ENCODE data around the gene YARS1. TPM values are rescaled to one million over a fixed set of nuclear protein-coding genes. Genes with fewer than 3 reads are reported as not detected.
"Not testable (repeated sequence)": the region's sequence is repeated elsewhere in the genome, so short reads cannot be mapped to it uniquely, and the experiment has no call there.

Gene YARS1
- total and polyA plus RNA-seq, 2 experiments from 2014 or later: 134 to 182 TPM

DNA sequence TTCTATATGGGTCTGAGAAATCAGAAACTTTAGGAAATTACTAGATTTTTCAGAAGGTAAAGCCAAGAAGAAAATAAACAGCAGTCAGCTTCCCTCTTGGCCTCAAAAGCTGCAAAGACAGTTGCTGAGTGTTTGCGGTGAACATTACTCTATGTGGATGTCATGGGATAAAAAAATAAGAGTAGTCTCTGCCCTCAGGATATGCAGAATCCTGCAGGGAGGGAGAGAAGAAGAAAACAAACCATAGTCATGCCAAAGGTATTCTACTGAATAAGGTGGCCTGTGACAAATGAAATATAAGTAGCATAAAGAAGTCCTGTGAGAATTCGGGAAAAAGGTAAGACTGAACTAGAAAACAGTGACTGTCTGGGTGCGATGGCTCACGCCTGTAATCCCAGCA lies 19.0 kb downstream of the YARS1 start (continued):
- TF ChIP-seq, protein P1, sequence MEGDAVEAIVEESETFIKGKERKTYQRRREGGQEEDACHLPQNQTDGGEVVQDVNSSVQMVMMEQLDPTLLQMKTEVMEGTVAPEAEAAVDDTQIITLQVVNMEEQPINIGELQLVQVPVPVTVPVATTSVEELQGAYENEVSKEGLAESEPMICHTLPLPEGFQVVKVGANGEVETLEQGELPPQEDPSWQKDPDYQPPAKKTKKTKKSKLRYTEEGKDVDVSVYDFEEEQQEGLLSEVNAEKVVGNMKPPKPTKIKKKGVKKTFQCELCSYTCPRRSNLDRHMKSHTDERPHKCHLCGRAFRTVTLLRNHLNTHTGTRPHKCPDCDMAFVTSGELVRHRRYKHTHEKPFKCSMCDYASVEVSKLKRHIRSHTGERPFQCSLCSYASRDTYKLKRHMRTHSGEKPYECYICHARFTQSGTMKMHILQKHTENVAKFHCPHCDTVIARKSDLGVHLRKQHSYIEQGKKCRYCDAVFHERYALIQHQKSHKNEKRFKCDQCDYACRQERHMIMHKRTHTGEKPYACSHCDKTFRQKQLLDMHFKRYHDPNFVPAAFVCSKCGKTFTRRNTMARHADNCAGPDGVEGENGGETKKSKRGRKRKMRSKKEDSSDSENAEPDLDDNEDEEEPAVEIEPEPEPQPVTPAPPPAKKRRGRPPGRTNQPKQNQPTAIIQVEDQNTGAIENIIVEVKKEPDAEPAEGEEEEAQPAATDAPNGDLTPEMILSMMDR (conservative IDR thresholded peaks at IDR 0.05; ENCODE audit: low read depth in 2 of 2): no peak
- no peak for TF ChIP-seq ZNF331 (CRISPR knock-in tag; IDR thresholded peaks at IDR 0.05; ENCODE audit: low read depth)
- no peak for TF ChIP-seq JUNB (IDR thresholded peaks at IDR 0.05; ENCODE audit: unreplicated experiment)
- TF ChIP-seq STAT1 (IDR thresholded peaks at IDR 0.05; ENCODE audit: unreplicated experiment): no peak

GRCh38 chr1:32797456-32797855 lies 19.7 kb downstream of the YARS1 start:
- no peak for DNase-seq (ENCODE audit: low spot score)
- Histone ChIP-seq H3K79me2 (replicated peaks; ENCODE audit: insufficient read depth) (peaks cover 30% of the 10 kb centered on the region), H3K36me3 (ENCODE audit: insufficient read depth) (peaks cover 73% of the 10 kb centered on the region), H3K27ac (ENCODE audit: low read depth) (0 out of 2 replicates have a peak overlapping the region, but pooled peaks have one; percentile 50), H3K4me1 (ENCODE audit: insufficient read depth) (no peaks in the 10 kb centered on the region), H3K4me3 (no peak overlapping the region), H4K20me1 (replicated peaks; ENCODE audit: insufficient read depth) (peaks cover 50% of the 10 kb centered on the region), H2AFZ (no peak overlapping the region), H3K27me3 (ENCODE audit: insufficient read depth) (no peaks in the 10 kb centered on the region), H3K9me2 (ENCODE audit: insufficient read depth) (no peaks in the 10 kb centered on the region), H3F3A (replicated peaks; ENCODE audit: low read depth) (peaks cover 22% of the 10 kb centered on the region), H3K4me2 (no peak overlapping the region)
- Mint-ChIP-seq H3K4me3 (no peak overlapping the region), H3K27me3 (ENCODE audit: insufficient read depth, low read depth, poor library complexity) (no peaks in the 10 kb centered on the region), H3K9me3 (no peaks in the 10 kb centered on the region), H3K27ac (no peak overlapping the region), H3K4me1 (no peaks in the 10 kb centered on the region), H3K36me3 (ENCODE audit: low read depth) (peaks cover 81% of the 10 kb centered on the region)
- TF ChIP-seq, protein P2, sequence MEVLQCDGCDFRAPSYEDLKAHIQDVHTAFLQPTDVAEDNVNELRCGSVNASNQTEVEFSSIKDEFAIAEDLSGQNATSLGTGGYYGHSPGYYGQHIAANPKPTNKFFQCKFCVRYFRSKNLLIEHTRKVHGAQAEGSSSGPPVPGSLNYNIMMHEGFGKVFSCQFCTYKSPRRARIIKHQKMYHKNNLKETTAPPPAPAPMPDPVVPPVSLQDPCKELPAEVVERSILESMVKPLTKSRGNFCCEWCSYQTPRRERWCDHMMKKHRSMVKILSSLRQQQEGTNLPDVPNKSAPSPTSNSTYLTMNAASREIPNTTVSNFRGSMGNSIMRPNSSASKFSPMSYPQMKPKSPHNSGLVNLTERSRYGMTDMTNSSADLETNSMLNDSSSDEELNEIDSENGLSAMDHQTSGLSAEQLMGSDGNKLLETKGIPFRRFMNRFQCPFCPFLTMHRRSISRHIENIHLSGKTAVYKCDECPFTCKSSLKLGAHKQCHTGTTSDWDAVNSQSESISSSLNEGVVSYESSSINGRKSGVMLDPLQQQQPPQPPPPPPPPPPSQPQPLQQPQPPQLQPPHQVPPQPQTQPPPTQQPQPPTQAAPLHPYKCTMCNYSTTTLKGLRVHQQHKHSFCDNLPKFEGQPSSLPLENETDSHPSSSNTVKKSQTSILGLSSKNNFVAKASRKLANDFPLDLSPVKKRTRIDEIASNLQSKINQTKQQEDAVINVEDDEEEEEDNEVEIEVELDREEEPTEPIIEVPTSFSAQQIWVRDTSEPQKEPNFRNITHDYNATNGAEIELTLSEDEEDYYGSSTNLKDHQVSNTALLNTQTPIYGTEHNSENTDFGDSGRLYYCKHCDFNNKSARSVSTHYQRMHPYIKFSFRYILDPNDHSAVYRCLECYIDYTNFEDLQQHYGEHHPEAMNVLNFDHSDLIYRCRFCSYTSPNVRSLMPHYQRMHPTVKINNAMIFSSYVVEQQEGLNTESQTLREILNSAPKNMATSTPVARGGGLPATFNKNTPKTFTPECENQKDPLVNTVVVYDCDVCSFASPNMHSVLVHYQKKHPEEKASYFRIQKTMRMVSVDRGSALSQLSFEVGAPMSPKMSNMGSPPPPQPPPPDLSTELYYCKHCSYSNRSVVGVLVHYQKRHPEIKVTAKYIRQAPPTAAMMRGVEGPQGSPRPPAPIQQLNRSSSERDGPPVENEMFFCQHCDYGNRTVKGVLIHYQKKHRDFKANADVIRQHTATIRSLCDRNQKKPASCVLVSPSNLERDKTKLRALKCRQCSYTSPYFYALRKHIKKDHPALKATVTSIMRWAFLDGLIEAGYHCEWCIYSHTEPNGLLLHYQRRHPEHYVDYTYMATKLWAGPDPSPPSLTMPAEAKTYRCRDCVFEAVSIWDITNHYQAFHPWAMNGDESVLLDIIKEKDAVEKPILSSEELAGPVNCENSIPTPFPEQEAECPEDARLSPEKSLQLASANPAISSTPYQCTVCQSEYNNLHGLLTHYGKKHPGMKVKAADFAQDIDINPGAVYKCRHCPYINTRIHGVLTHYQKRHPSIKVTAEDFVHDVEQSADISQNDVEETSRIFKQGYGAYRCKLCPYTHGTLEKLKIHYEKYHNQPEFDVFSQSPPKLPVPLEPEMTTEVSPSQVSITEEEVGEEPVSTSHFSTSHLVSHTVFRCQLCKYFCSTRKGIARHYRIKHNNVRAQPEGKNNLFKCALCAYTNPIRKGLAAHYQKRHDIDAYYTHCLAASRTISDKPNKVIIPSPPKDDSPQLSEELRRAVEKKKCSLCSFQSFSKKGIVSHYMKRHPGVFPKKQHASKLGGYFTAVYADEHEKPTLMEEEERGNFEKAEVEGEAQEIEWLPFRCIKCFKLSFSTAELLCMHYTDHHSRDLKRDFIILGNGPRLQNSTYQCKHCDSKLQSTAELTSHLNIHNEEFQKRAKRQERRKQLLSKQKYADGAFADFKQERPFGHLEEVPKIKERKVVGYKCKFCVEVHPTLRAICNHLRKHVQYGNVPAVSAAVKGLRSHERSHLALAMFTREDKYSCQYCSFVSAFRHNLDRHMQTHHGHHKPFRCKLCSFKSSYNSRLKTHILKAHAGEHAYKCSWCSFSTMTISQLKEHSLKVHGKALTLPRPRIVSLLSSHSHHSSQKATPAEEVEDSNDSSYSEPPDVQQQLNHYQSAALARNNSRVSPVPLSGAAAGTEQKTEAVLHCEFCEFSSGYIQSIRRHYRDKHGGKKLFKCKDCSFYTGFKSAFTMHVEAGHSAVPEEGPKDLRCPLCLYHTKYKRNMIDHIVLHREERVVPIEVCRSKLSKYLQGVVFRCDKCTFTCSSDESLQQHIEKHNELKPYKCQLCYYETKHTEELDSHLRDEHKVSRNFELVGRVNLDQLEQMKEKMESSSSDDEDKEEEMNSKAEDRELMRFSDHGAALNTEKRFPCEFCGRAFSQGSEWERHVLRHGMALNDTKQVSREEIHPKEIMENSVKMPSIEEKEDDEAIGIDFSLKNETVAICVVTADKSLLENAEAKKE (CRISPR knock-in tag; IDR thresholded peaks at IDR 0.05): no peak
- peak; percentile 4 for TF ChIP-seq EZH2phosphoT487 (IDR thresholded peaks at IDR 0.05; ENCODE audit: unreplicated experiment)
- no peak for ATAC-seq

GRCh38 chr1:32795763-32796162 lies 21.4 kb downstream of the YARS1 start:
- not testable (repeated sequence) for H2AFZ ChIP-seq; ATAC-seq; H3K27me3 Mint-ChIP-seq (ENCODE audit: insufficient read depth, low read depth, poor library complexity); H3K4me1 ChIP-seq (ENCODE audit: insufficient read depth); H3K27ac ChIP-seq (ENCODE audit: low read depth); H3K4me2 ChIP-seq; H3K4me3 Mint-ChIP-seq; H3K4me1 Mint-ChIP-seq; DNase-seq (ENCODE audit: low spot score); H3K27me3 ChIP-seq (ENCODE audit: insufficient read depth); H3K4me3 ChIP-seq; H3K9me3 Mint-ChIP-seq; H3K9me2 ChIP-seq (ENCODE audit: insufficient read depth); H3K27ac Mint-ChIP-seq
- Histone ChIP-seq H3F3A (replicated peaks; ENCODE audit: low read depth) (peaks cover 19% of the 10 kb centered on the region), H4K20me1 (replicated peaks; ENCODE audit: insufficient read depth) (peaks cover 49% of the 10 kb centered on the region), H3K36me3 (ENCODE audit: insufficient read depth) (peaks cover 78% of the 10 kb centered on the region), H3K79me2 (replicated peaks; ENCODE audit: insufficient read depth) (peaks cover 14% of the 10 kb centered on the region)
- H3K36me3 Mint-ChIP-seq (ENCODE audit: low read depth): peaks cover 82% of the 10 kb centered on the region
